ENCODE measurements around the gene PGA5.

DNA sequence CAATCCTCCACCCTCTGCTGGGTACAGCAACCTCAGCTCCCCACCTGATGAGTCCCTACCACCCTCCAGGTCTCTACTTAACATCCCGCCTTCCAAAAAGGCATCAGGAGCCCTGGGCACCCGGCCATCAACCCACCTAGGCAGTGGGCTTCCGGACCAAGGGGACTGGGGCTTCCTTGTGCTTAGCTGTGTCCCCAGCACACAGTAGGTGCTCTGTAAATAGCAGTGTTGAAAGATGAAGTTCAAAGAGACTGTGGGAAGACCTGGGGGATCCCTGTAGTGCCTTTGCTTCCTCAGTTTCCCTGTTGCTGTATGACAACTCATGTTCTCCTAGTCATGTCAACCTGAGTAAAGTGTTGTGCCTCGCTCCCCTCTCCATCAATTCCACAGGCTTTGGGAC, 33.1 kb downstream of the PGA5 start:
- TF ChIP-seq, protein P1, sequence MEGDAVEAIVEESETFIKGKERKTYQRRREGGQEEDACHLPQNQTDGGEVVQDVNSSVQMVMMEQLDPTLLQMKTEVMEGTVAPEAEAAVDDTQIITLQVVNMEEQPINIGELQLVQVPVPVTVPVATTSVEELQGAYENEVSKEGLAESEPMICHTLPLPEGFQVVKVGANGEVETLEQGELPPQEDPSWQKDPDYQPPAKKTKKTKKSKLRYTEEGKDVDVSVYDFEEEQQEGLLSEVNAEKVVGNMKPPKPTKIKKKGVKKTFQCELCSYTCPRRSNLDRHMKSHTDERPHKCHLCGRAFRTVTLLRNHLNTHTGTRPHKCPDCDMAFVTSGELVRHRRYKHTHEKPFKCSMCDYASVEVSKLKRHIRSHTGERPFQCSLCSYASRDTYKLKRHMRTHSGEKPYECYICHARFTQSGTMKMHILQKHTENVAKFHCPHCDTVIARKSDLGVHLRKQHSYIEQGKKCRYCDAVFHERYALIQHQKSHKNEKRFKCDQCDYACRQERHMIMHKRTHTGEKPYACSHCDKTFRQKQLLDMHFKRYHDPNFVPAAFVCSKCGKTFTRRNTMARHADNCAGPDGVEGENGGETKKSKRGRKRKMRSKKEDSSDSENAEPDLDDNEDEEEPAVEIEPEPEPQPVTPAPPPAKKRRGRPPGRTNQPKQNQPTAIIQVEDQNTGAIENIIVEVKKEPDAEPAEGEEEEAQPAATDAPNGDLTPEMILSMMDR (optimal IDR thresholded peaks at IDR 0.05 in 1 of 3, IDR thresholded peaks at IDR 0.05 in 1 of 3, conservative IDR thresholded peaks at IDR 0.05 in 1 of 3; ENCODE audit: extremely low read depth in 1 of 3, insufficient read depth in 2 of 3, low read length in 3 of 3): no peak
- TF ChIP-seq EZH2 (IDR thresholded peaks at IDR 0.05; ENCODE audit: low read length): no peak
